ENCODE measurements around the gene MTIF2.
"Not testable (repeated sequence)": the region's sequence is repeated elsewhere in the genome, so short reads cannot be mapped to it uniquely, and the experiment has no call there.

The MTIF2 gene

GRCh38 chr2:55200416-55200815 is 68.6 kb downstream of the MTIF2 start:
- no peak for TF ChIP-seq EZH2phosphoT487 (IDR thresholded peaks at IDR 0.05; ENCODE audit: borderline replicate concordance)
- no peak for TF ChIP-seq CTCF (conservative IDR thresholded peaks at IDR 0.05; ENCODE audit: low read length)

GRCh38 chr2:55196526-55196925 is 72.5 kb downstream of the MTIF2 start:
- Histone ChIP-seq H2AFZ (ENCODE audit: low read length) (no peak overlapping the region), H3K4me2 (ENCODE audit: low read depth, low read length, poor library complexity, severe bottlenecking) (no peak overlapping the region), H3K4me3 (ENCODE audit: low read length, poor library complexity, severe bottlenecking) (no peak overlapping the region), H4K20me1 (ENCODE audit: insufficient read depth, low read length, poor library complexity, severe bottlenecking) (no peaks in the 10 kb centered on the region), H3K79me2 (ENCODE audit: insufficient read depth, low read length) (no peaks in the 10 kb centered on the region), H3K36me3 (ENCODE audit: insufficient read depth, low read length) (no peaks in the 10 kb centered on the region; the same call in 1 of the 2 replicates), H3K27me3 (ENCODE audit: insufficient read depth, low read length, poor library complexity, severe bottlenecking) (no peaks in the 10 kb centered on the region), H3K9me2 (replicated peaks; ENCODE audit: low read depth, low read length) (no peaks in the 10 kb centered on the region), H3K9me3 (ENCODE audit: insufficient read depth, low read depth, low read length) (no peaks in the 10 kb centered on the region; the same call in 1 of the 2 replicates), H3F3A (ENCODE audit: low read depth) (no peaks in the 10 kb centered on the region), H3K4me1 (ENCODE audit: insufficient read depth, low read length, poor library complexity, severe bottlenecking) (no peaks in the 10 kb centered on the region), H3K9ac (ENCODE audit: low read depth, low read length, poor library complexity, severe bottlenecking) (no peak overlapping the region)
- TF ChIP-seq EZH2phosphoT487 (IDR thresholded peaks at IDR 0.05; ENCODE audit: borderline replicate concordance): no peak
- TF ChIP-seq CTCF (conservative IDR thresholded peaks at IDR 0.05; ENCODE audit: low read length): no peak

More at GRCh38 chr2:55200416-55200815, 68.6 kb downstream of the MTIF2 start:
- H2AFZ ChIP-seq (ENCODE audit: low read length): no peak overlapping the region
- no peak overlapping the region for H3K4me3 ChIP-seq (ENCODE audit: low read length, poor library complexity, severe bottlenecking)
- H3K9me2 ChIP-seq (replicated peaks; ENCODE audit: low read depth, low read length): no peaks in the 10 kb centered on the region
- no peaks in the 10 kb centered on the region; the same call in 1 of the 2 replicates for H3K9me3 ChIP-seq (ENCODE audit: insufficient read depth, low read depth, low read length)
- no peaks in the 10 kb centered on the region for H3K36me3 ChIP-seq (ENCODE audit: insufficient read depth, low read length)
- H3K79me2 ChIP-seq (ENCODE audit: insufficient read depth, low read length): no peaks in the 10 kb centered on the region
- no peaks in the 10 kb centered on the region for H4K20me1 ChIP-seq (ENCODE audit: insufficient read depth, low read length, poor library complexity, severe bottlenecking)
- H3K27me3 ChIP-seq (ENCODE audit: insufficient read depth, low read length, poor library complexity, severe bottlenecking): no peaks in the 10 kb centered on the region
- no peak overlapping the region for H3K4me2 ChIP-seq (ENCODE audit: low read depth, low read length, poor library complexity, severe bottlenecking)
- no peaks in the 10 kb centered on the region for H3F3A ChIP-seq (ENCODE audit: low read depth)
- H3K4me1 ChIP-seq (ENCODE audit: insufficient read depth, low read length, poor library complexity, severe bottlenecking): no peaks in the 10 kb centered on the region
- no peak overlapping the region for H3K9ac ChIP-seq (ENCODE audit: low read depth, low read length, poor library complexity, severe bottlenecking)

GRCh38 chr2:55191888-55192287 is 77.1 kb downstream of the MTIF2 start:
- not testable (repeated sequence) for H3K79me2 ChIP-seq (ENCODE audit: insufficient read depth, low read length); H3K36me3 ChIP-seq (ENCODE audit: insufficient read depth, low read length); H3F3A ChIP-seq (ENCODE audit: low read depth); H3K4me1 ChIP-seq (ENCODE audit: insufficient read depth, low read length, poor library complexity, severe bottlenecking); H3K9me2 ChIP-seq (replicated peaks; ENCODE audit: low read depth, low read length); H3K9ac ChIP-seq (ENCODE audit: low read depth, low read length, poor library complexity, severe bottlenecking); H3K27me3 ChIP-seq (ENCODE audit: insufficient read depth, low read length, poor library complexity, severe bottlenecking); H4K20me1 ChIP-seq (ENCODE audit: insufficient read depth, low read length, poor library complexity, severe bottlenecking); H3K4me2 ChIP-seq (ENCODE audit: low read depth, low read length, poor library complexity, severe bottlenecking); H3K9me3 ChIP-seq (ENCODE audit: insufficient read depth, low read depth, low read length); H3K4me3 ChIP-seq (ENCODE audit: low read length, poor library complexity, severe bottlenecking); H2AFZ ChIP-seq (ENCODE audit: low read length)

- H3K4me2 ChIP-seq (ENCODE audit: low read depth, low read length, poor library complexity, severe bottlenecking); H2AFZ ChIP-seq (ENCODE audit: low read length); H3K9me3 ChIP-seq (ENCODE audit: insufficient read depth, low read depth, low read length); H3F3A ChIP-seq (ENCODE audit: low read depth); H4K20me1 ChIP-seq (ENCODE audit: insufficient read depth, low read length, poor library complexity, severe bottlenecking); H3K79me2 ChIP-seq (ENCODE audit: insufficient read depth, low read length); H3K4me3 ChIP-seq (ENCODE audit: low read length, poor library complexity, severe bottlenecking); H3K9me2 ChIP-seq (replicated peaks; ENCODE audit: low read depth, low read length); H3K4me1 ChIP-seq (ENCODE audit: insufficient read depth, low read length, poor library complexity, severe bottlenecking); H3K27me3 ChIP-seq (ENCODE audit: insufficient read depth, low read length, poor library complexity, severe bottlenecking); H3K36me3 ChIP-seq (ENCODE audit: insufficient read depth, low read length); H3K9ac ChIP-seq (ENCODE audit: low read depth, low read length, poor library complexity, severe bottlenecking): not testable (repeated sequence)
Observed at GRCh38 chr2:55186837-55187236, 82.2 kb downstream of the MTIF2 start.
